Heart left ventricle (tissue), 16 donors: ENCODE data around the gene BCAM. TPM values are rescaled to one million over a fixed set of nuclear protein-coding genes. Genes with fewer than 3 reads are reported as not detected.

Experiments used
- ATAC-seq, 4 donors: fragments of 200-7000 bp; cut with Tn5 transposase; one replicate each; pipeline ENCODE4 v1.9.1; 2020 to 2022; ENCODE audit warnings: moderate library complexity in 4 of 4, mild to moderate bottlenecking in 3 of 4, moderate number of reproducible peaks in 1 of 4
- DNase-seq, 5 donors: peaks; one replicate each; pipeline ENCODE4 v3.0.0-alpha.2; 2020
- H3K27ac ChIP-seq, 12 donors: fragments of 200-600 bp; sonication (generic) in 4 of 12; one replicate each; pipeline versions ENCODE4 v1.5.0 to v1.8.0; 2016 to 2022; ENCODE audit warnings: mild to moderate bottlenecking in 2 of 12
- H3K27me3 ChIP-seq, 9 donors: fragments of 200-600 bp; sonication (generic) in 2 of 9; one replicate each; pipeline versions ENCODE4 v1.5.1 to v1.8.0; 2016 to 2022; ENCODE audit warnings: mild to moderate bottlenecking in 3 of 9
- H3K36me3 ChIP-seq, 9 donors: fragments of 200-600 bp; sonication (generic) in 2 of 9; one replicate each; pipeline versions ENCODE4 v1.5.0 to v1.8.0; 2018 to 2022; ENCODE audit warnings: mild to moderate bottlenecking in 2 of 9
- H3K4me1 ChIP-seq, 12 donors: fragments of 200-600 bp; sonication (generic) in 4 of 12; one replicate each; pipeline versions ENCODE4 v1.5.0 to v1.8.0; 2016 to 2022; ENCODE audit warnings: mild to moderate bottlenecking in 3 of 12
- H3K4me3 ChIP-seq, 12 donors: fragments of 200-600 bp; sonication (generic) in 4 of 12; one replicate each; pipeline versions ENCODE4 v1.5.0 to v1.8.0; 2017 to 2022; ENCODE audit warnings: mild to moderate bottlenecking in 9 of 12, moderate library complexity in 4 of 12
- H3K9me3 ChIP-seq, 12 donors: fragments of 200-600 bp; sonication (generic) in 4 of 12; one replicate each; pipeline versions ENCODE4 v1.5.0 to v1.8.0; 2016 to 2022; ENCODE audit warnings: mild to moderate bottlenecking in 1 of 12
- POLR2A ChIP-seq, 2 donors: fragments of 450-650 bp; IDR thresholded peaks; one replicate each; pipeline ENCODE4 v1.6.1; 2017; ENCODE audit warnings: antibody characterized with exemption in 2 of 2, mild to moderate bottlenecking in 2 of 2, moderate library complexity in 2 of 2
- WGBS, 4 donors: extraction: QIAGEN DNeasy Blood & Tissue Kit in 2 of 4; methylation state at CpG; one replicate each; pipeline versions ENCODE4 v1.1.5 to v1.1.7; 2013 to 2018; 5-methylcytosine and 5-hydroxymethylcytosine counted together
- intact Hi-C, 10 donors: fragments of 100-400 bp; cut with DNase I; formaldehyde crosslinking; loops; one replicate each; pipeline versions ENCODE4 v1.11.1 to v1.14.2; 2022
- polyA plus RNA-seq, 2 donors: library from polyadenylated mRNA; stranded (reverse); fragments of 200-250 nt; gene quantifications; one replicate each; pipeline ENCODE4 v1.2.3, GENCODE V29; 2013
- total RNA-seq, 9 donors: library from RNA; depleted of rRNA in 2 of 9; stranded (reverse); fragments of >200 nt in 2 of 9; fragmentation: NEBNext Ultra II Directional in 3 of 9; extraction: Animal tissue kit (Norgen Biotek cat#: 25700) in 3 of 9; gene quantifications; one replicate each; pipeline versions ENCODE4 v1.1.0 to v1.2.4, GENCODE V29; 2016 to 2023
- TF ChIP-seq, protein P1 (sequence below), 12 donors: fragments of 200-600 bp; sonication (generic) in 4 of 12; IDR thresholded peaks; one replicate each; pipeline versions ENCODE4 v1.5.0 to v1.8.0; 2018 to 2022; ENCODE audit warnings: antibody characterized with exemption in 12 of 12, mild to moderate bottlenecking in 5 of 12
- donor health status: ischemic (EF 13 %, LVEDD 7.1; RV severe dilation, severe dysfunction).
- donor health status: healthy with polysubstance abuse.
- donor health status: DM: no; HTN: yes; CAD: no.
- donor health status: DM: no; HTN: no; CAD: no.
- donor health status: ischemic (EF 25% LVEDD 6.9; RV normal size, moderate dysfunction).
- donor health status: ischemic (EF 25% LVEDD 5.7; RV mildly dilated, moderate dysfunction).
- donor health status: healthy.
- donor health status: DM: yes; HTN: yes; CAD: no.
- donor health status: ischemic (EF 35%, LVEDD 5.7; RV mildly dilated, moderate dysfunction).
- donor health status: nonischemic (EF 11% LVEDD 7.7; RV severe dilation, severe dysfunction).
- donor health status: DM: yes; HTN: yes; CAD: no.
- donor health status: PGD.
- donor health status: ischemic (EF 29% LVEDD 5.4; RV normal size, mild dysfunction).
- donor health status: nonischemic (EF 23%, LVEDD 6.1; RV moderate dilation, normal function).

The BCAM gene
- total and polyA plus RNA-seq, 11 donors, result 50.9 to 160 (median 94.3) TPM

DNA sequence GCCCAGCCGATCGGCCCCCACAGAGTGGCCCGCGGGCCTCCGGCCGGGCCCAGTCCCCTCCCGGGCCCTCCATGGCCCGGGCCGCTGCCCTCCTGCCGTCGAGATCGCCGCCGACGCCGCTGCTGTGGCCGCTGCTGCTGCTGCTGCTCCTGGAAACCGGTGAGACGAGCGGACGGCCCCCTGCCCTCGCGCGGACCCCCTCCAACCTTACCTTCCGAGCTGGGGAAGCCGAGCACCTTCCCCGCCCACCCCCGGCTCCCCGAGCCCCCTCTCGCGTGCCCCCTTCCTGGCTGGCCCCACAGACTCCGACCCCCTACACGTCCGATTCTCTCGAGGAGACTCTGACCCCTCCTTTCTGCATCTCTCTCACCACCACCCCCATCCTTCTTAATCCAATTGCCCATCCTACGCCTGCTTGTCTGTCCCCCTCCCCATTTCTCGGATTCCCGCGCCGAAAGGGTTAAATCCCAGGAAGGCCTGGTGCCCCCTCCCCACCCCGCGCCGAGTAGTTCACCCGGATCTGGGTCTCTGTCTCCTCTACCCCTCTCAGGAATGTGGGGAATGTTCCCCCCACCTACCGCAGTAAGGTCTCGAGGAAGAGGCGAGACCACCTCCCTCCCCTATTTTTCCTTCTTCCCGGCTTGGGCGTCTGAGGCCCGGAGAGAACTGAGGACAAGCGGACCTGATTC is 37.7 kb downstream of the BCAM start:
- Histone ChIP-seq H3K9me3 (no peaks in the 10 kb centered on the region), H3K4me3 (peak overlapping the region; percentile 86 to 100 (median 99)), H3K36me3 (no peaks in the 10 kb centered on the region), H3K27me3 (no peaks in the 10 kb centered on the region), H3K27ac (peak overlapping the region; percentile 94 to 100 (median 98)), H3K4me1 (peaks cover 15 to 63% (median 41%) of the 10 kb centered on the region in 12 donors)
- DNase-seq, result peak; percentile 38 to 62 (median 44)
- intact Hi-C loops, result loop anchor here in 7 of 10 donors (1.0 to 10.0 kb wide), 6 partner anchors 44 to 162 kb away; partner anchors contain the start of gene TOMM40 (in 5 of the 7)
- ATAC-seq, result no peak
- WGBS, 4 donors, result 0 to 1% (median 1%) methylated on average over 26 to 51 of the region's 51 CpGs
- TF ChIP-seq POLR2A (IDR thresholded peaks at IDR 0.05), result no peak
- TF ChIP-seq, protein P1, sequence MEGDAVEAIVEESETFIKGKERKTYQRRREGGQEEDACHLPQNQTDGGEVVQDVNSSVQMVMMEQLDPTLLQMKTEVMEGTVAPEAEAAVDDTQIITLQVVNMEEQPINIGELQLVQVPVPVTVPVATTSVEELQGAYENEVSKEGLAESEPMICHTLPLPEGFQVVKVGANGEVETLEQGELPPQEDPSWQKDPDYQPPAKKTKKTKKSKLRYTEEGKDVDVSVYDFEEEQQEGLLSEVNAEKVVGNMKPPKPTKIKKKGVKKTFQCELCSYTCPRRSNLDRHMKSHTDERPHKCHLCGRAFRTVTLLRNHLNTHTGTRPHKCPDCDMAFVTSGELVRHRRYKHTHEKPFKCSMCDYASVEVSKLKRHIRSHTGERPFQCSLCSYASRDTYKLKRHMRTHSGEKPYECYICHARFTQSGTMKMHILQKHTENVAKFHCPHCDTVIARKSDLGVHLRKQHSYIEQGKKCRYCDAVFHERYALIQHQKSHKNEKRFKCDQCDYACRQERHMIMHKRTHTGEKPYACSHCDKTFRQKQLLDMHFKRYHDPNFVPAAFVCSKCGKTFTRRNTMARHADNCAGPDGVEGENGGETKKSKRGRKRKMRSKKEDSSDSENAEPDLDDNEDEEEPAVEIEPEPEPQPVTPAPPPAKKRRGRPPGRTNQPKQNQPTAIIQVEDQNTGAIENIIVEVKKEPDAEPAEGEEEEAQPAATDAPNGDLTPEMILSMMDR (IDR thresholded peaks at IDR 0.05), result no peak

GRCh38 chr19:44847144-44848035 is 38.5 kb downstream of the BCAM start:
- Histone ChIP-seq H3K4me1 (peaks cover 15 to 69% (median 43%) of the 10 kb centered on the region in 12 donors), H3K36me3 (no peaks in the 10 kb centered on the region), H3K27ac (peak overlapping the region; percentile 94 to 100 (median 98)), H3K9me3 (no peaks in the 10 kb centered on the region), H3K4me3 (peak overlapping the region; percentile 86 to 100 (median 99)), H3K27me3 (no peaks in the 10 kb centered on the region)
- TF ChIP-seq, protein P1 (IDR thresholded peaks at IDR 0.05), result no peak
- TF ChIP-seq POLR2A (IDR thresholded peaks at IDR 0.05), result peak in 1 of 2 donors; percentile 45
- 1 to 2% (median 1%) methylated on average over 27 to 47 of the region's 47 CpGs for WGBS, 4 donors
- DNase-seq (peak; percentile 78 to 85 (median 80)), ATAC-seq (peak in 2 of 4 donors; percentile 4 to 41)
- intact Hi-C loops, result loop anchor here in 6 of 10 donors (2.0 to 10.0 kb wide), 6 partner anchors 23 to 163 kb away; partner anchors contain the start of gene TOMM40 (in 5 of the 6)

- DNase-seq (peak; percentile 32 to 57 (median 45)), ATAC-seq (peak in 1 of 4 donors; percentile 2)
- 11 to 23% (median 20%) methylated on average over 12 to 19 of the region's 19 CpGs for WGBS, 4 donors
- H3K9me3 ChIP-seq, result no peaks in the 10 kb centered on the region
- H3K4me1 ChIP-seq, result peaks cover 15 to 72% (median 43%) of the 10 kb centered on the region in 12 donors
- peaks cover 0 to 2% (median 0%) of the 10 kb centered on the region in 9 donors for H3K36me3 ChIP-seq
- peak overlapping the region; percentile 94 to 100 (median 98) for H3K27ac ChIP-seq
- intact Hi-C loops, result loop anchor here in 6 of 10 donors (2.0 to 10.0 kb wide), 5 partner anchors 23 to 163 kb away; partner anchors contain the start of gene TOMM40 (in 2 of the 6)
- H3K4me3 ChIP-seq, result peak overlapping the region; percentile 86 to 100 (median 99)
- H3K27me3 ChIP-seq, result no peaks in the 10 kb centered on the region
- no peak for TF ChIP-seq POLR2A (IDR thresholded peaks at IDR 0.05)
- TF ChIP-seq, protein P1 (IDR thresholded peaks at IDR 0.05), result no peak
Observed at GRCh38 chr19:44848036-44848811, 39.3 kb downstream of the BCAM start.
